ENCODE results near the gene RCAN3. TPM values are rescaled to one million over a fixed set of nuclear protein-coding genes. Genes with fewer than 3 reads are reported as not detected.
"Not testable (repeated sequence)": the region's sequence is repeated elsewhere in the genome, so short reads cannot be mapped to it uniquely, and the experiment has no call there.

RCAN3 gene
- total and polyA plus RNA-seq, 10 of the 15 experiments (the other 5 are each of a cell fraction or from before 2014, with no cell fraction given): 0.02 to 0.46 (median 0.06) TPM; not detected in 3

DNA sequence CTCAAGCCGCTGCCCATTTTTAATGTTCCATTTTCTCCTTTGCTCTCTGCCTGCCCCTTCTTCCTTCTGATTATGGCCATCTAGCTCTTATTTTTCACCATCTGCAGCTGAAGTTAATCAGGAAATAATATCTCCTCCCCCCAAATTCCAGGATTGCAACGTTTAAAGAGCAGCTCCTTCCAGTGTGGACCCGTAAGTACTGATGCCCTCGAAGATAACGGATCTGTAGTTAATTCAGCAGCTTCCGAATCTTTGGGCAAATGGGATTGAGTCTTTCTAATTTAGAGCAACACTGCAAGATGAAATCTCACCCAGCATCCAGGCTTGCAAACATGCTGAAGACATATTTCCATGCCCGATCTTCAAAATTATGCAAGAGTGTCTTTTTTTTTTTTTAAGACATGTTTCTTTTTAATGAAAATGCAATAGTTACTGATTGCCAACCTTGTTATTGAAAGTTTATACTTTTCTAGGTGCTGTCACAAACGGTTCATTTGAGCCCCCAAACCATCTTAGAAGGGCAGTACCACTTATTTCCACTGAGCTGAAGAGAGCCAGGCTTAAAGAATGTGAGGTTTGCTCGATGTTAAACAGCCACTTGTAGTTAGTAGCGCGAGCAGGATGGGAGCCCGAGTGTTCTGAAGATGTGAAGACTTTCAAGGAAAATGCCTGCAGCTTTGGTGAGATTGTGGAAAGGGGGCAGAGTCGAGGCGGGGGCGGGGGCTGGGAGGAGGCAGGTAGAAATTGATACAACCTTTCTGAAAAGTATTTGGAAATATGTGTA, 10.9 kb upstream of the RCAN3 start (continued):
- TF ChIP-seq, protein P1, sequence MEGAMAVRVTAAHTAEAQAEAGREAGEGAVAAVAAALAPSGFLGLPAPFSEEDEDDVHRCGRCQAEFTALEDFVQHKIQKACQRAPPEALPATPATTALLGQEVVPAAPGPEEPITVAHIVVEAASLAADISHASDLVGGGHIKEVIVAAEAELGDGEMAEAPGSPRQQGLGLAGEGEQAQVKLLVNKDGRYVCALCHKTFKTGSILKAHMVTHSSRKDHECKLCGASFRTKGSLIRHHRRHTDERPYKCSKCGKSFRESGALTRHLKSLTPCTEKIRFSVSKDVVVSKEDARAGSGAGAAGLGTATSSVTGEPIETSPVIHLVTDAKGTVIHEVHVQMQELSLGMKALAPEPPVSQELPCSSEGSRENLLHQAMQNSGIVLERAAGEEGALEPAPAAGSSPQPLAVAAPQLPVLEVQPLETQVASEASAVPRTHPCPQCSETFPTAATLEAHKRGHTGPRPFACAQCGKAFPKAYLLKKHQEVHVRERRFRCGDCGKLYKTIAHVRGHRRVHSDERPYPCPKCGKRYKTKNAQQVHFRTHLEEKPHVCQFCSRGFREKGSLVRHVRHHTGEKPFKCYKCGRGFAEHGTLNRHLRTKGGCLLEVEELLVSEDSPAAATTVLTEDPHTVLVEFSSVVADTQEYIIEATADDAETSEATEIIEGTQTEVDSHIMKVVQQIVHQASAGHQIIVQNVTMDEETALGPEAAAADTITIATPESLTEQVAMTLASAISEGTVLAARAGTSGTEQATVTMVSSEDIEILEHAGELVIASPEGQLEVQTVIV (IDR thresholded peaks at IDR 0.05; ENCODE audit: borderline replicate concordance, partially characterized antibody): no peak
- TF ChIP-seq SUPT20H (IDR thresholded peaks at IDR 0.05; ENCODE audit: borderline replicate concordance, control insufficient read depth, low read depth, low read length): no peak
- no peak for TF ChIP-seq NR2C1 (IDR thresholded peaks at IDR 0.05)
- no peak for TF ChIP-seq SPI1 (IDR thresholded peaks at IDR 0.05; ENCODE audit: borderline replicate concordance, insufficient read depth, low read depth, low read length)
- TF ChIP-seq CBX5 (IDR thresholded peaks at IDR 0.05; ENCODE audit: low read depth): no peak
- no peak for TF ChIP-seq KLF5 (IDR thresholded peaks at IDR 0.05; ENCODE audit: partially characterized antibody)
- no peak for TF ChIP-seq ZZZ3 (IDR thresholded peaks at IDR 0.05; ENCODE audit: control insufficient read depth, insufficient read length, low read depth)
- no peak for TF ChIP-seq KDM1A (IDR thresholded peaks at IDR 0.05; ENCODE audit: borderline replicate concordance)

DNA sequence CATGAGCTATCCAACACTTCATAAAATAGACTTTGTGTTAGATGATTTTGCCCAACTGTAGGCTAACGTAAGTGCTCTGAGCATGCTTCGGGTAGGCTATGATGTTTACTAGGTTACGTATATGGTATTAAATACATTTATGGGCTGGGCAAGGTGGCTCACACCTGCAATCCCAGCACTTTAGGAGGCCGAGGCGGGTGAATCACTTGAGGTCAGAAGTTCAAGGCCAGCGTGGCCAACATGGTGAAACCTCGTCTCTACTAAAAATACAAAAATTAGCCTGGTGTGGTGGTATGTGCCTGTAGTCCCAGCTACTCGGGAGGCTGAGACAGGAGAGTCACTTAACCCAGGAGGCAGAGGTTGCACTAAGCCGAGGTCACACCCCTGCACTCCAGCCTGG, 9.7 kb upstream of the RCAN3 start:
- H2AFZ ChIP-seq (ENCODE audit: control insufficient read depth, low read depth, low read length); RAD21 ChIA-PET (ENCODE audit: unreplicated experiment); H3K36me3 ChIP-seq (ENCODE audit: control insufficient read depth in 2 of 2, insufficient read depth in 2 of 2, low read length in 1 of 2); H3K27me3 ChIP-seq (replicated peaks in 1 of 2; ENCODE audit: control insufficient read depth in 2 of 2, insufficient read depth in 2 of 2, low read length in 1 of 2); in situ Hi-C loops (cut with MboI); H4K20me1 ChIP-seq (ENCODE audit: control insufficient read depth, insufficient read depth); H3K9ac ChIP-seq (ENCODE audit: control insufficient read depth, insufficient read depth, low read length); H3K79me2 ChIP-seq (ENCODE audit: control insufficient read depth, insufficient read depth, low read length); H3K4me1 ChIP-seq (ENCODE audit: control insufficient read depth, insufficient read depth, low read length); intact Hi-C loops (cut with micrococcal nuclease; ENCODE audit: unreplicated experiment); H3K4me3 ChIP-seq; SMC1A ChIA-PET (ENCODE audit: uncharacterized antibody, unreplicated experiment); FAIRE-seq; DNase-seq (ENCODE audit: low read depth, low spot score); BruUV-seq (replicated peaks); H3K9me3 ChIP-seq (replicated peaks; ENCODE audit: control insufficient read depth, insufficient read depth, low read length); H3K27ac ChIP-seq (ENCODE audit: control insufficient read depth, insufficient read depth); ATAC-seq; H3K4me2 ChIP-seq (ENCODE audit: control insufficient read depth, insufficient read depth): not testable (repeated sequence)
- ChIA-PET CTCF (interaction anchor here (1.1 kb wide), 1 partner anchor 13 kb away, joined by 3 read pairs; no protein-coding TSS in a partner anchor), POLR2A (interaction anchor here (0.5 kb wide), 1 partner anchor 28 kb away, joined by 3 read pairs; no protein-coding TSS in a partner anchor)
- WGBS (ENCODE audit: insufficient coverage, insufficient replicate concordance, low lambda C conversion rate, missing lambda C conversion rate): 56% methylated on average over 9 of the region's 9 CpGs

Measured in GM12878 (cell line).